Measurements from ENCODE around the gene FOXD1. TPM values are rescaled to one million over a fixed set of nuclear protein-coding genes. Genes with fewer than 3 reads are reported as not detected.
A peak's percentile ranks its signal among the peaks of the same experiment; 100 is the strongest.

FOXD1 gene
- total and polyA plus RNA-seq, 2 of the 8 experiments (the other 6 are each of a cell fraction or from before 2014, with no cell fraction given), result 0.11 to 1.1 TPM

- TF ChIP-seq ATF3 (IDR thresholded peaks at IDR 0.05; ENCODE audit: insufficient read depth, low read depth, low read length), result no peak
- peak; percentile 88 for TF ChIP-seq ASH2L (IDR thresholded peaks at IDR 0.05; ENCODE audit: low read length)
- TF ChIP-seq TBP (IDR thresholded peaks at IDR 0.05; ENCODE audit: low read depth, low read length), result 0 out of 2 replicates have a peak, but pooled peaks have one; percentile 13
- peak; percentile 95 for TF ChIP-seq EZH2 (IDR thresholded peaks at IDR 0.05; ENCODE audit: low read depth, low read length, severe bottlenecking)
- TF ChIP-seq CEBPB (IDR thresholded peaks at IDR 0.05; ENCODE audit: low read depth, low read length), result no peak
- TF ChIP-seq CTBP2 (IDR thresholded peaks at IDR 0.05; ENCODE audit: borderline replicate concordance, insufficient read depth, insufficient read length, low read length), result peak; percentile 80
- peak; percentile 28; the same call in 1 of the 2 replicates for TF ChIP-seq EGR1 (IDR thresholded peaks at IDR 0.05; ENCODE audit: borderline replicate concordance, low read depth, low read length)
- TF ChIP-seq YY1 (IDR thresholded peaks at IDR 0.05; ENCODE audit: low read depth, low read length), result 0 out of 2 replicates have a peak, but pooled peaks have one; percentile 17
- no peak for TF ChIP-seq SP1 (IDR thresholded peaks at IDR 0.05; ENCODE audit: low read depth, low read length)
- peak; percentile 83; the same call in 1 of the 2 replicates for TF ChIP-seq CBX8 (IDR thresholded peaks at IDR 0.05; ENCODE audit: borderline replicate concordance, low read depth, low read length)
Measured at GRCh38 chr5:73419465-73420390, 28.8 kb downstream of the FOXD1 start (continued).

Data from H1 (cell line).